DLD1 (cell line): Measurements from ENCODE around the gene SLC44A1.

Experiments
- in situ Hi-C: cut with HindIII; loops from 2 replicates; pipeline ENCODE4 v1.10.0; 2017; ENCODE audit warnings: low sequenced_read_pairs

The SLC44A1 gene

GRCh38 chr9:105421154-105421553 is 176.7 kb downstream of the SLC44A1 start:
- in situ Hi-C loops = no loop called here

GRCh38 chr9:105421864-105422263 is 177.4 kb downstream of the SLC44A1 start:
- in situ Hi-C loops = no loop called here

- in situ Hi-C loops = no loop called here
Observed at GRCh38 chr9:105425816-105426433, 181.5 kb downstream of the SLC44A1 start.

GRCh38 chr9:105426657-105427056 is 182.2 kb downstream of the SLC44A1 start:
- in situ Hi-C loops = no loop called here

GRCh38 chr9:105431424-105432246 is 187.2 kb downstream of the SLC44A1 start:
- in situ Hi-C loops = no loop called here

GRCh38 chr9:105432247-105432842 is 187.9 kb downstream of the SLC44A1 start:
- in situ Hi-C loops = no loop called here

- in situ Hi-C loops = no loop called here
Observed at GRCh38 chr9:105435453-105435852, 191.0 kb downstream of the SLC44A1 start.

- in situ Hi-C loops = no loop called here
Observed at GRCh38 chr9:105436783-105437182, 192.3 kb downstream of the SLC44A1 start.

GRCh38 chr9:105437704-105438103 is 193.3 kb downstream of the SLC44A1 start:
- in situ Hi-C loops = no loop called here

GRCh38 chr9:105438141-105438806 is 193.8 kb downstream of the SLC44A1 start:
- in situ Hi-C loops = no loop called here

- in situ Hi-C loops = no loop called here
Observed at GRCh38 chr9:105439428-105439827, 195.0 kb downstream of the SLC44A1 start.

- in situ Hi-C loops = no loop called here
Observed at GRCh38 chr9:105441616-105442160, 197.2 kb downstream of the SLC44A1 start.

- in situ Hi-C loops = no loop called here
Observed at GRCh38 chr9:105443121-105443520, 198.7 kb downstream of the SLC44A1 start.

- in situ Hi-C loops = no loop called here
Observed at GRCh38 chr9:105444130-105444529, 199.7 kb downstream of the SLC44A1 start.

GRCh38 chr9:105445203-105445881 is 200.9 kb downstream of the SLC44A1 start:
- in situ Hi-C loops = no loop called here

- in situ Hi-C loops = no loop called here
Observed at GRCh38 chr9:105447386-105447813, 202.9 kb downstream of the SLC44A1 start.

GRCh38 chr9:105447814-105448812 is 203.7 kb downstream of the SLC44A1 start, which contains the start of gene FSD1L:
Gene FSD1L, plus strand, starts transcription at chr9:105448034. Its CDS starts 187 bp downstream, at chr9:105448221.
- in situ Hi-C loops = no loop called here

- in situ Hi-C loops = no loop called here
Observed at GRCh38 chr9:105449081-105449480, 204.6 kb downstream of the SLC44A1 start.

- in situ Hi-C loops = no loop called here
Observed at GRCh38 chr9:105452185-105452584, 207.7 kb downstream of the SLC44A1 start.
